Stimulated activated CD4-positive, alpha-beta T cell treated with anti-CD3 and anti-CD28 coated beads, Interleukin-4, amount 100 ng/mL, for 24 hours (primary cell): ENCODE data around the gene SURF1.
"Not testable (repeated sequence)": the region's sequence is repeated elsewhere in the genome, so short reads cannot be mapped to it uniquely, and the experiment has no call there.

Experiments
- DNase-seq: peaks from one replicate; pipeline ENCODE4 v3.0.0-alpha.2; 2020

Gene SURF1

GRCh38 chr9:133341369-133342068 lies 14.8 kb downstream of the SURF1 start:
- no peak for DNase-seq

GRCh38 chr9:133340916-133341315 lies 15.4 kb downstream of the SURF1 start:
- DNase-seq: no peak

GRCh38 chr9:133340256-133340655 lies 16.0 kb downstream of the SURF1 start:
- no peak for DNase-seq

GRCh38 chr9:133339641-133340040 lies 16.6 kb downstream of the SURF1 start:
- DNase-seq: no peak

- peak; percentile 95 for DNase-seq
These were observed 20.1 kb downstream of the SURF1 start, which contains the start of gene SURF6 for GRCh38 chr9:133335924-133336811. SURF6 (minus strand) TSS chr9:133336188; CDS start chr9:133336132, 56 bp downstream.

- not testable (repeated sequence) for DNase-seq
These were observed 21.4 kb downstream of the SURF1 start for GRCh38 chr9:133334888-133335287.

GRCh38 chr9:133334161-133334560 lies 22.1 kb downstream of the SURF1 start:
- no peak for DNase-seq

- DNase-seq: no peak
These were observed 22.7 kb downstream of the SURF1 start for GRCh38 chr9:133333566-133333965.

- no peak for DNase-seq
These were observed 23.3 kb downstream of the SURF1 start for GRCh38 chr9:133333011-133333410.

- DNase-seq: no peak
These were observed 23.9 kb downstream of the SURF1 start for GRCh38 chr9:133332381-133332730.

GRCh38 chr9:133331641-133332380 lies 24.5 kb downstream of the SURF1 start:
- DNase-seq: no peak

GRCh38 chr9:133331221-133331620 lies 25.1 kb downstream of the SURF1 start:
- DNase-seq: no peak

- not testable (repeated sequence) for DNase-seq
These were observed 26.8 kb downstream of the SURF1 start for GRCh38 chr9:133329306-133330156.

GRCh38 chr9:133327834-133328484 lies 28.3 kb downstream of the SURF1 start:
- DNase-seq: no peak

GRCh38 chr9:133327021-133327420 lies 29.3 kb downstream of the SURF1 start:
- not testable (repeated sequence) for DNase-seq

- DNase-seq: no peak
These were observed 32.1 kb downstream of the SURF1 start for GRCh38 chr9:133323991-133324703.

- no peak for DNase-seq
These were observed 33.1 kb downstream of the SURF1 start for GRCh38 chr9:133323211-133323610.

GRCh38 chr9:133322701-133323100 lies 33.6 kb downstream of the SURF1 start:
- DNase-seq: no peak

GRCh38 chr9:133321411-133321935 lies 34.8 kb downstream of the SURF1 start:
- DNase-seq: no peak

GRCh38 chr9:133320421-133320881 lies 35.8 kb downstream of the SURF1 start:
- DNase-seq: no peak

- DNase-seq: not testable (repeated sequence)
These were observed 38.7 kb downstream of the SURF1 start for GRCh38 chr9:133317551-133317950.
